H1 (cell line): ENCODE results near the gene LRRC23. TPM values are rescaled to one million over a fixed set of nuclear protein-coding genes. Genes with fewer than 3 reads are reported as not detected.

Experiments
- SIN3A ChIP-seq, 2 experiments: IDR thresholded peaks in 1 of 2; conservative IDR thresholded peaks in 1 of 2; 2 replicates each; pipeline ENCODE4 v1.6.1; 2011 to 2012; ENCODE audit warnings: low read length in 2 of 2, improper control_type of control experiment in 1 of 2, low read depth in 1 of 2, mild to moderate bottlenecking in 1 of 2
- polyA plus RNA-seq, 7 experiments: library from polyadenylated mRNA; depleted of rRNA in 3 of 7; stranded (reverse) in 5 of 7; unstranded in 2 of 7; fragments of >200 nt in 5 of 7; fragments of 200-250 nt in 2 of 7; gene quantifications; 1 replicate in 5 of 7; 2 replicates in 1 of 7; 4 replicates in 1 of 7; pipeline versions ENCODE4 v1.2.1 to v1.2.3, GENCODE V29; 2011 to 2013; ENCODE audit warnings: missing spikeins in 2 of 7, mixed read lengths in 2 of 7
- total RNA-seq: library from RNA; stranded (reverse); fragmentation: NEBNext Ultra II Directional; extraction: Animal tissue kit (Norgen Biotek cat#: 25700); gene quantifications from 2 replicates; pipeline ENCODE4 v1.2.1, GENCODE V29; 2021
- TF ChIP-seq, protein P1 (sequence below): IDR thresholded peaks from 2 replicates; pipeline ENCODE4 v1.6.1; 2011; ENCODE audit warnings: low read length, improper control_type of control experiment
- TF ChIP-seq, protein P2 (sequence below): IDR thresholded peaks from 2 replicates; pipeline ENCODE4 v1.6.1; 2012; ENCODE audit warnings: inconsistent platforms

Gene LRRC23
- total and polyA plus RNA-seq, 2 of the 8 experiments (the other 6 are each of a cell fraction or from before 2014, with no cell fraction given): 2.5 to 3.6 TPM

DNA sequence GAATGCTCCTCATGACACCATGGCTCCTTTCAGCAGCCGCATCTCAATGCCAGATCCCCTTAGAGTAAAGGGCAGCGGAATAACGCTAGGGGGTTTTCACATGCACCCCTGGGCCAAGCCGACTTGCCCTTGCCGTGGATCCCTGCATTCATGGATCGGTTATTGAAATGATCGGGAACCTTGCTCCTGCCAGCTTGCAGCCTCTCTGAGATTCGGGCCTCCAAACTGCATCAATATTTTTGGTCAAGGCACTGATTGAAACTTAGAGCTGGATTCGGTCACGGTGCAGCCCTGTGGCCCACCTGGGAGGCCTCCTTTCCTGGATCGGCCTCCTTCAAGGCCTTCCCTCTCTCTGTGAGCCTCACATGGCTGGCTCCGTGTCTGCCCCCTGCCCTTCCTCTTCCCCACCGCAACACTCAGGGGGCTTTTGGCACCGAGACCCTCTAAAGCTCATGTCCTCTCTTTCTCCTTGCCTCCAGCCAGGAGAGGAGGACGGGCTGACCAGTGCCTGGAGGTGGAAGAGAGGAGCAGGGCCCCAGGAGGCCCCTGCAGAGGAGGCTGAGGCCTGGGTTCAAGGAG lies 48.3 kb downstream of the LRRC23 start (continued):
- TF ChIP-seq, protein P1, sequence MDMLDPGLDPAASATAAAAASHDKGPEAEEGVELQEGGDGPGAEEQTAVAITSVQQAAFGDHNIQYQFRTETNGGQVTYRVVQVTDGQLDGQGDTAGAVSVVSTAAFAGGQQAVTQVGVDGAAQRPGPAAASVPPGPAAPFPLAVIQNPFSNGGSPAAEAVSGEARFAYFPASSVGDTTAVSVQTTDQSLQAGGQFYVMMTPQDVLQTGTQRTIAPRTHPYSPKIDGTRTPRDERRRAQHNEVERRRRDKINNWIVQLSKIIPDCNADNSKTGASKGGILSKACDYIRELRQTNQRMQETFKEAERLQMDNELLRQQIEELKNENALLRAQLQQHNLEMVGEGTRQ: no peak
- TF ChIP-seq SIN3A (conservative IDR thresholded peaks at IDR 0.05 in 1 of 2, IDR thresholded peaks at IDR 0.05 in 1 of 2; ENCODE audit: low read depth in 1 of 2, low read length in 2 of 2): no peak
- TF ChIP-seq, protein P2, sequence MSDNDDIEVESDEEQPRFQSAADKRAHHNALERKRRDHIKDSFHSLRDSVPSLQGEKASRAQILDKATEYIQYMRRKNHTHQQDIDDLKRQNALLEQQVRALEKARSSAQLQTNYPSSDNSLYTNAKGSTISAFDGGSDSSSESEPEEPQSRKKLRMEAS: no peak
